ENCODE data around the gene MEAF6. TPM values are rescaled to one million over a fixed set of nuclear protein-coding genes. Genes with fewer than 3 reads are reported as not detected.
A peak's percentile ranks its signal among the peaks of the same experiment; 100 is the strongest.

MEAF6 gene
- total and polyA plus RNA-seq, 2 donors = 57.4 to 107 TPM

GRCh38 chr1:37557402-37557801 is 42.8 kb upstream of the MEAF6 start:
- Histone ChIP-seq H3K27ac (ENCODE audit: low read depth in 1 of 2, low read length in 1 of 2) (no peak overlapping the region), H3K4me3 (ENCODE audit: low read length in 2 of 2) (no peak overlapping the region), H3K36me3 (ENCODE audit: control insufficient read depth in 2 of 2, insufficient read depth in 2 of 2, low read length in 1 of 2) (peaks cover 7 to 8% of the 10 kb centered on the region in 2 donors), H3K4me1 (ENCODE audit: control insufficient read depth in 2 of 2, insufficient read depth in 2 of 2, low read length in 2 of 2) (peaks cover 11 to 12% of the 10 kb centered on the region in 2 donors), H3K9me3 (ENCODE audit: control insufficient read depth in 2 of 2, insufficient read depth in 1 of 2, low read length in 1 of 2) (peaks cover 0 to 10% of the 10 kb centered on the region in 2 donors), H3K27me3 (ENCODE audit: control insufficient read depth in 2 of 2, insufficient read depth in 1 of 2, low read length in 1 of 2) (peaks cover 0 to 5% of the 10 kb centered on the region in 2 donors)
- DNase-seq (ENCODE audit: low read depth in 6 of 9, low spot score in 9 of 9) = no peak
- 91% methylated on average over 3 of the region's 3 CpGs for WGBS

- Histone ChIP-seq H3K4me3 (ENCODE audit: low read length in 2 of 2) (no peak within 1 kb of the TSS), H3K36me3 (ENCODE audit: control insufficient read depth in 2 of 2, insufficient read depth in 2 of 2, low read length in 1 of 2) (peaks cover 2 to 5% of the 10 kb centered on the region in 2 donors), H3K4me1 (ENCODE audit: control insufficient read depth in 2 of 2, insufficient read depth in 2 of 2, low read length in 2 of 2) (peaks cover 11 to 13% of the 10 kb centered on the region in 2 donors), H3K27ac (ENCODE audit: low read depth in 1 of 2, low read length in 1 of 2) (no peak within 1 kb of the TSS), H3K27me3 (ENCODE audit: control insufficient read depth in 2 of 2, insufficient read depth in 1 of 2, low read length in 1 of 2) (peaks cover 0 to 5% of the 10 kb centered on the region in 2 donors), H3K9me3 (ENCODE audit: control insufficient read depth in 2 of 2, insufficient read depth in 1 of 2, low read length in 1 of 2) (peaks cover 0 to 10% of the 10 kb centered on the region in 2 donors)
- WGBS = 47% methylated on average over 31 of the region's 31 CpGs
- peak in 3 of 9 donors; percentile 11 to 23 (median 13) for DNase-seq (ENCODE audit: low read depth in 6 of 9, low spot score in 9 of 9)
Observed at GRCh38 chr1:37556712-37557196, 42.2 kb upstream of the MEAF6 start, which contains the start of gene DNALI1. Gene DNALI1, plus strand, starts transcription at chr1:37556940. Its CDS starts 55 bp downstream, at chr1:37556995.

- DNase-seq (ENCODE audit: low read depth in 6 of 9, low spot score in 9 of 9) = peak; percentile 81 to 96 (median 88)
- Histone ChIP-seq H3K4me3 (ENCODE audit: low read length in 2 of 2) (peak within 1 kb of the TSS; percentile 85 to 89), H3K27me3 (ENCODE audit: control insufficient read depth in 2 of 2, insufficient read depth in 1 of 2, low read length in 1 of 2) (peaks cover 0 to 5% of the 10 kb centered on the region in 2 donors), H3K27ac (ENCODE audit: low read depth in 1 of 2, low read length in 1 of 2) (peak within 1 kb of the TSS; percentile 77 to 94), H3K36me3 (ENCODE audit: control insufficient read depth in 2 of 2, insufficient read depth in 2 of 2, low read length in 1 of 2) (peaks cover 0 to 11% of the 10 kb centered on the region in 2 donors), H3K9me3 (ENCODE audit: control insufficient read depth in 2 of 2, insufficient read depth in 1 of 2, low read length in 1 of 2) (peaks cover 0 to 10% of the 10 kb centered on the region in 2 donors), H3K4me1 (ENCODE audit: control insufficient read depth in 2 of 2, insufficient read depth in 2 of 2, low read length in 2 of 2) (peaks cover 11 to 13% of the 10 kb centered on the region in 2 donors)
- WGBS = 14% methylated on average over 54 of the region's 54 CpGs
Observed at GRCh38 chr1:37553927-37554808, 39.6 kb upstream of the MEAF6 start, which contains the start of gene SNIP1. Gene SNIP1, minus strand, starts transcription at chr1:37554293. Its CDS starts 64 bp downstream, at chr1:37554229.

GRCh38 chr1:37553598-37553926 is 39.0 kb upstream of the MEAF6 start:
- H3K36me3 ChIP-seq (ENCODE audit: control insufficient read depth in 2 of 2, insufficient read depth in 2 of 2, low read length in 1 of 2) = peaks cover 2 to 15% of the 10 kb centered on the region in 2 donors
- DNase-seq (ENCODE audit: low read depth in 6 of 9, low spot score in 9 of 9) = no peak
- H3K27me3 ChIP-seq (ENCODE audit: control insufficient read depth in 2 of 2, insufficient read depth in 1 of 2, low read length in 1 of 2) = peaks cover 0 to 5% of the 10 kb centered on the region in 2 donors
- WGBS = 5% methylated on average over 11 of the region's 11 CpGs
- peaks cover 0 to 10% of the 10 kb centered on the region in 2 donors for H3K9me3 ChIP-seq (ENCODE audit: control insufficient read depth in 2 of 2, insufficient read depth in 1 of 2, low read length in 1 of 2)
- peak overlapping the region in 1 of 2 donors; percentile 77 for H3K27ac ChIP-seq (ENCODE audit: low read depth in 1 of 2, low read length in 1 of 2)
- H3K4me1 ChIP-seq (ENCODE audit: control insufficient read depth in 2 of 2, insufficient read depth in 2 of 2, low read length in 2 of 2) = peaks cover 11 to 13% of the 10 kb centered on the region in 2 donors
- peak overlapping the region; percentile 85 to 89 for H3K4me3 ChIP-seq (ENCODE audit: low read length in 2 of 2)

- no peak for DNase-seq (ENCODE audit: low read depth in 6 of 9, low spot score in 9 of 9)
- Histone ChIP-seq H3K4me1 (ENCODE audit: control insufficient read depth in 2 of 2, insufficient read depth in 2 of 2, low read length in 2 of 2) (peaks cover 11 to 13% of the 10 kb centered on the region in 2 donors), H3K9me3 (ENCODE audit: control insufficient read depth in 2 of 2, insufficient read depth in 1 of 2, low read length in 1 of 2) (peaks cover 0 to 3% of the 10 kb centered on the region in 2 donors), H3K4me3 (ENCODE audit: low read length in 2 of 2) (no peak overlapping the region), H3K36me3 (ENCODE audit: control insufficient read depth in 2 of 2, insufficient read depth in 2 of 2, low read length in 1 of 2) (peaks cover 32 to 33% of the 10 kb centered on the region in 2 donors), H3K27ac (ENCODE audit: low read depth in 1 of 2, low read length in 1 of 2) (no peak overlapping the region), H3K27me3 (ENCODE audit: control insufficient read depth in 2 of 2, insufficient read depth in 1 of 2, low read length in 1 of 2) (no peaks in the 10 kb centered on the region)
- 98% methylated on average over 6 of the region's 6 CpGs for WGBS
Observed at GRCh38 chr1:37549341-37549740, 34.8 kb upstream of the MEAF6 start.

GRCh38 chr1:37545019-37545418 is 30.5 kb upstream of the MEAF6 start:
- no peaks in the 10 kb centered on the region for H3K27me3 ChIP-seq (ENCODE audit: control insufficient read depth in 2 of 2, insufficient read depth in 1 of 2, low read length in 1 of 2)
- H3K27ac ChIP-seq (ENCODE audit: low read depth in 1 of 2, low read length in 1 of 2) = no peak overlapping the region
- no peaks in the 10 kb centered on the region for H3K9me3 ChIP-seq (ENCODE audit: control insufficient read depth in 2 of 2, insufficient read depth in 1 of 2, low read length in 1 of 2)
- no peaks in the 10 kb centered on the region for H3K4me1 ChIP-seq (ENCODE audit: control insufficient read depth in 2 of 2, insufficient read depth in 2 of 2, low read length in 2 of 2)
- 87% methylated on average over 5 of the region's 5 CpGs for WGBS
- H3K36me3 ChIP-seq (ENCODE audit: control insufficient read depth in 2 of 2, insufficient read depth in 2 of 2, low read length in 1 of 2) = peaks cover 41 to 51% of the 10 kb centered on the region in 2 donors
- DNase-seq (ENCODE audit: low read depth in 6 of 9, low spot score in 9 of 9) = no peak
- H3K4me3 ChIP-seq (ENCODE audit: low read length in 2 of 2) = no peak overlapping the region

GRCh38 chr1:37544530-37544929 is 30.0 kb upstream of the MEAF6 start:
- no peak overlapping the region for H3K4me3 ChIP-seq (ENCODE audit: low read length in 2 of 2)
- H3K9me3 ChIP-seq (ENCODE audit: control insufficient read depth in 2 of 2, insufficient read depth in 1 of 2, low read length in 1 of 2) = no peaks in the 10 kb centered on the region
- H3K36me3 ChIP-seq (ENCODE audit: control insufficient read depth in 2 of 2, insufficient read depth in 2 of 2, low read length in 1 of 2) = peaks cover 45 to 56% of the 10 kb centered on the region in 2 donors
- no peaks in the 10 kb centered on the region for H3K27me3 ChIP-seq (ENCODE audit: control insufficient read depth in 2 of 2, insufficient read depth in 1 of 2, low read length in 1 of 2)
- H3K27ac ChIP-seq (ENCODE audit: low read depth in 1 of 2, low read length in 1 of 2) = no peak overlapping the region
- DNase-seq (ENCODE audit: low read depth in 6 of 9, low spot score in 9 of 9) = no peak
- 99% methylated on average over 21 of the region's 21 CpGs for WGBS
- no peaks in the 10 kb centered on the region for H3K4me1 ChIP-seq (ENCODE audit: control insufficient read depth in 2 of 2, insufficient read depth in 2 of 2, low read length in 2 of 2)

- no peaks in the 10 kb centered on the region for H3K9me3 ChIP-seq (ENCODE audit: control insufficient read depth in 2 of 2, insufficient read depth in 1 of 2, low read length in 1 of 2)
- no peaks in the 10 kb centered on the region for H3K4me1 ChIP-seq (ENCODE audit: control insufficient read depth in 2 of 2, insufficient read depth in 2 of 2, low read length in 2 of 2)
- no peaks in the 10 kb centered on the region for H3K27me3 ChIP-seq (ENCODE audit: control insufficient read depth in 2 of 2, insufficient read depth in 1 of 2, low read length in 1 of 2)
- 98% methylated on average over 30 of the region's 30 CpGs for whole genome bisulfite sequencing
- DNase-seq (ENCODE audit: low read depth in 6 of 9, low spot score in 9 of 9) = no peak
- H3K27ac ChIP-seq (ENCODE audit: low read depth in 1 of 2, low read length in 1 of 2) = no peak overlapping the region
- H3K36me3 ChIP-seq (ENCODE audit: control insufficient read depth in 2 of 2, insufficient read depth in 2 of 2, low read length in 1 of 2) = peaks cover 54 to 63% of the 10 kb centered on the region in 2 donors
- no peak overlapping the region for H3K4me3 ChIP-seq (ENCODE audit: low read length in 2 of 2)
Observed at GRCh38 chr1:37540036-37540785, 25.6 kb upstream of the MEAF6 start.

All from thymus (tissue), 11 donors.